ENCODE measurements around the gene CSMD2.
"Not testable (repeated sequence)": the region's sequence is repeated elsewhere in the genome, so short reads cannot be mapped to it uniquely, and the experiment has no call there.

The CSMD2 gene

GRCh38 chr1:34108269-34108668 lies 56.8 kb downstream of the CSMD2 start:
- Histone ChIP-seq H3K4me3 (ENCODE audit: low read length in 2 of 2) (no peak overlapping the region), H3K27ac (ENCODE audit: low read length) (no peak overlapping the region), H3K9ac (ENCODE audit: low read length in 2 of 2) (no peak overlapping the region), H3K36me3 (ENCODE audit: control insufficient read depth in 2 of 2, insufficient read depth in 2 of 2, low read length in 2 of 2) (no peaks in the 10 kb centered on the region), H3K27me3 (ENCODE audit: control insufficient read depth in 1 of 2, insufficient read depth in 2 of 2, low read length in 2 of 2) (peaks cover 0 to 5% of the 10 kb centered on the region in 2 donors), H3K9me3 (ENCODE audit: control insufficient read depth in 2 of 2, low read length in 2 of 2) (peaks cover 0 to 5% of the 10 kb centered on the region in 2 donors), H3K4me1 (ENCODE audit: control insufficient read depth, insufficient read depth, low read length) (no peaks in the 10 kb centered on the region)

GRCh38 chr1:34101151-34101550 lies 63.9 kb downstream of the CSMD2 start:
- Histone ChIP-seq H3K4me1 (ENCODE audit: control insufficient read depth, insufficient read depth, low read length) (no peaks in the 10 kb centered on the region), H3K36me3 (ENCODE audit: control insufficient read depth in 2 of 2, insufficient read depth in 2 of 2, low read length in 2 of 2) (no peaks in the 10 kb centered on the region), H3K27ac (ENCODE audit: low read length) (no peak overlapping the region), H3K4me3 (ENCODE audit: low read length in 2 of 2) (no peak overlapping the region), H3K9me3 (ENCODE audit: control insufficient read depth in 2 of 2, low read length in 2 of 2) (no peaks in the 10 kb centered on the region), H3K9ac (ENCODE audit: low read length in 2 of 2) (no peak overlapping the region), H3K27me3 (ENCODE audit: control insufficient read depth in 1 of 2, insufficient read depth in 2 of 2, low read length in 2 of 2) (peaks cover 0 to 3% of the 10 kb centered on the region in 2 donors)

GRCh38 chr1:34100332-34100731 lies 64.7 kb downstream of the CSMD2 start:
- Histone ChIP-seq H3K4me3 (ENCODE audit: low read length in 2 of 2) (no peak overlapping the region), H3K4me1 (ENCODE audit: control insufficient read depth, insufficient read depth, low read length) (no peaks in the 10 kb centered on the region), H3K9me3 (ENCODE audit: control insufficient read depth in 2 of 2, low read length in 2 of 2) (no peaks in the 10 kb centered on the region), H3K27me3 (ENCODE audit: control insufficient read depth in 1 of 2, insufficient read depth in 2 of 2, low read length in 2 of 2) (peaks cover 0 to 3% of the 10 kb centered on the region in 2 donors), H3K9ac (ENCODE audit: low read length in 2 of 2) (no peak overlapping the region), H3K36me3 (ENCODE audit: control insufficient read depth in 2 of 2, insufficient read depth in 2 of 2, low read length in 2 of 2) (no peaks in the 10 kb centered on the region), H3K27ac (ENCODE audit: low read length) (no peak overlapping the region)

- not testable (repeated sequence) for H3K36me3 ChIP-seq (ENCODE audit: control insufficient read depth in 2 of 2, insufficient read depth in 2 of 2, low read length in 2 of 2); H3K4me1 ChIP-seq (ENCODE audit: control insufficient read depth, insufficient read depth, low read length); H3K9ac ChIP-seq (ENCODE audit: low read length in 2 of 2); H3K27me3 ChIP-seq (ENCODE audit: control insufficient read depth in 1 of 2, insufficient read depth in 2 of 2, low read length in 2 of 2); H3K4me3 ChIP-seq (ENCODE audit: low read length in 2 of 2); H3K9me3 ChIP-seq (ENCODE audit: control insufficient read depth in 2 of 2, low read length in 2 of 2); H3K27ac ChIP-seq (ENCODE audit: low read length)
These were observed 72.6 kb downstream of the CSMD2 start for GRCh38 chr1:34092399-34092798.

GRCh38 chr1:34089731-34090130 lies 75.3 kb downstream of the CSMD2 start:
- no peak overlapping the region for H3K4me3 ChIP-seq (ENCODE audit: low read length in 2 of 2)
- H3K27me3 ChIP-seq (ENCODE audit: control insufficient read depth in 1 of 2, insufficient read depth in 2 of 2, low read length in 2 of 2): peaks cover 2% of the 10 kb centered on the region in 2 donors
- H3K9me3 ChIP-seq (ENCODE audit: control insufficient read depth in 2 of 2, low read length in 2 of 2): peaks cover 0 to 5% of the 10 kb centered on the region in 2 donors
- H3K9ac ChIP-seq (ENCODE audit: low read length in 2 of 2): no peak overlapping the region
- H3K36me3 ChIP-seq (ENCODE audit: control insufficient read depth in 2 of 2, insufficient read depth in 2 of 2, low read length in 2 of 2): no peaks in the 10 kb centered on the region
- H3K4me1 ChIP-seq (ENCODE audit: control insufficient read depth, insufficient read depth, low read length): no peaks in the 10 kb centered on the region
- H3K27ac ChIP-seq (ENCODE audit: low read length): no peak overlapping the region

- H3K27ac ChIP-seq (ENCODE audit: low read length): no peak overlapping the region
- H3K4me1 ChIP-seq (ENCODE audit: control insufficient read depth, insufficient read depth, low read length): no peaks in the 10 kb centered on the region
- H3K36me3 ChIP-seq (ENCODE audit: control insufficient read depth in 2 of 2, insufficient read depth in 2 of 2, low read length in 2 of 2): no peaks in the 10 kb centered on the region
- no peak overlapping the region for H3K9ac ChIP-seq (ENCODE audit: low read length in 2 of 2)
- H3K9me3 ChIP-seq (ENCODE audit: control insufficient read depth in 2 of 2, low read length in 2 of 2): peaks cover 0 to 5% of the 10 kb centered on the region in 2 donors
- peaks cover 2% of the 10 kb centered on the region in 2 donors for H3K27me3 ChIP-seq (ENCODE audit: control insufficient read depth in 1 of 2, insufficient read depth in 2 of 2, low read length in 2 of 2)
- H3K4me3 ChIP-seq (ENCODE audit: low read length in 2 of 2): no peak overlapping the region
These were observed 77.0 kb downstream of the CSMD2 start for GRCh38 chr1:34087986-34088385.

- H3K9ac ChIP-seq (ENCODE audit: low read length in 2 of 2): no peak overlapping the region
- no peaks in the 10 kb centered on the region for H3K36me3 ChIP-seq (ENCODE audit: control insufficient read depth in 2 of 2, insufficient read depth in 2 of 2, low read length in 2 of 2)
- no peak overlapping the region for H3K4me3 ChIP-seq (ENCODE audit: low read length in 2 of 2)
- H3K9me3 ChIP-seq (ENCODE audit: control insufficient read depth in 2 of 2, low read length in 2 of 2): peaks cover 0 to 5% of the 10 kb centered on the region in 2 donors
- no peaks in the 10 kb centered on the region for H3K4me1 ChIP-seq (ENCODE audit: control insufficient read depth, insufficient read depth, low read length)
- no peak overlapping the region for H3K27ac ChIP-seq (ENCODE audit: low read length)
- peaks cover 2% of the 10 kb centered on the region in 2 donors for H3K27me3 ChIP-seq (ENCODE audit: control insufficient read depth in 1 of 2, insufficient read depth in 2 of 2, low read length in 2 of 2)
These were observed 78.5 kb downstream of the CSMD2 start for GRCh38 chr1:34086561-34086960.

- H3K27me3 ChIP-seq (ENCODE audit: control insufficient read depth in 1 of 2, insufficient read depth in 2 of 2, low read length in 2 of 2): no peaks in the 10 kb centered on the region
- H3K9me3 ChIP-seq (ENCODE audit: control insufficient read depth in 2 of 2, low read length in 2 of 2): peaks cover 0 to 4% of the 10 kb centered on the region in 2 donors
- no peaks in the 10 kb centered on the region for H3K36me3 ChIP-seq (ENCODE audit: control insufficient read depth in 2 of 2, insufficient read depth in 2 of 2, low read length in 2 of 2)
- H3K4me3 ChIP-seq (ENCODE audit: low read length in 2 of 2): no peak overlapping the region
- no peak overlapping the region for H3K27ac ChIP-seq (ENCODE audit: low read length)
- H3K4me1 ChIP-seq (ENCODE audit: control insufficient read depth, insufficient read depth, low read length): no peaks in the 10 kb centered on the region
- H3K9ac ChIP-seq (ENCODE audit: low read length in 2 of 2): no peak overlapping the region
These were observed 81.1 kb downstream of the CSMD2 start for GRCh38 chr1:34083974-34084373.

- H3K4me3 ChIP-seq (ENCODE audit: low read length in 2 of 2); H3K9ac ChIP-seq (ENCODE audit: low read length in 2 of 2); H3K27me3 ChIP-seq (ENCODE audit: control insufficient read depth in 1 of 2, insufficient read depth in 2 of 2, low read length in 2 of 2); H3K4me1 ChIP-seq (ENCODE audit: control insufficient read depth, insufficient read depth, low read length); H3K27ac ChIP-seq (ENCODE audit: low read length); H3K36me3 ChIP-seq (ENCODE audit: control insufficient read depth in 2 of 2, insufficient read depth in 2 of 2, low read length in 2 of 2); H3K9me3 ChIP-seq (ENCODE audit: control insufficient read depth in 2 of 2, low read length in 2 of 2): not testable (repeated sequence)
These were observed 82.9 kb downstream of the CSMD2 start for GRCh38 chr1:34082085-34082670.

GRCh38 chr1:34078383-34078782 lies 86.6 kb downstream of the CSMD2 start:
- Histone ChIP-seq H3K27ac (ENCODE audit: low read length) (no peak overlapping the region), H3K4me1 (ENCODE audit: control insufficient read depth, insufficient read depth, low read length) (no peaks in the 10 kb centered on the region), H3K9me3 (ENCODE audit: control insufficient read depth in 2 of 2, low read length in 2 of 2) (peaks cover 0 to 4% of the 10 kb centered on the region in 2 donors), H3K4me3 (ENCODE audit: low read length in 2 of 2) (no peak overlapping the region), H3K36me3 (ENCODE audit: control insufficient read depth in 2 of 2, insufficient read depth in 2 of 2, low read length in 2 of 2) (no peaks in the 10 kb centered on the region), H3K9ac (ENCODE audit: low read length in 2 of 2) (no peak overlapping the region), H3K27me3 (ENCODE audit: control insufficient read depth in 1 of 2, insufficient read depth in 2 of 2, low read length in 2 of 2) (no peaks in the 10 kb centered on the region)

GRCh38 chr1:34075576-34075975 lies 89.5 kb downstream of the CSMD2 start:
- Histone ChIP-seq H3K27me3 (ENCODE audit: control insufficient read depth in 1 of 2, insufficient read depth in 2 of 2, low read length in 2 of 2) (no peaks in the 10 kb centered on the region), H3K4me1 (ENCODE audit: control insufficient read depth, insufficient read depth, low read length) (no peaks in the 10 kb centered on the region), H3K9me3 (ENCODE audit: control insufficient read depth in 2 of 2, low read length in 2 of 2) (peaks cover 0 to 6% of the 10 kb centered on the region in 2 donors), H3K27ac (ENCODE audit: low read length) (no peak overlapping the region), H3K36me3 (ENCODE audit: control insufficient read depth in 2 of 2, insufficient read depth in 2 of 2, low read length in 2 of 2) (no peaks in the 10 kb centered on the region), H3K4me3 (ENCODE audit: low read length in 2 of 2) (no peak overlapping the region), H3K9ac (ENCODE audit: low read length in 2 of 2) (no peak overlapping the region)
